Naive thymus-derived CD8-positive, alpha-beta T cell (primary cell): ENCODE measurements around the gene SPSB4. TPM values are rescaled to one million over a fixed set of nuclear protein-coding genes. Genes with fewer than 3 reads are reported as not detected.
A peak's percentile ranks its signal among the peaks of the same experiment; 100 is the strongest.

Experiments used
- ATAC-seq, 2 donors: fragments of 150-1000 bp; cut with Tn5 transposase in 1 of 2; sonication (Bioruptor Pico), chemical (Tn5 transposase) in 1 of 2; 1 replicate in 1 of 2; 2 replicates in 1 of 2; pipeline ENCODE4 v1.10.0; 2021; ENCODE audit warnings: mild to moderate bottlenecking in 2 of 2, moderate library complexity in 2 of 2
- POLR2A ChIA-PET: fragments of 350-600 bp; sonication (Branson Sonifier 250); formaldehyde crosslinking; loops from one replicate; lab custom pipeline; 2021; ENCODE audit warnings: antibody characterized with exemption; lab: Charles Lee
- DNase-seq, 10 donors: peaks; one replicate each; pipeline versions ENCODE4 v3.0.0 to v3.0.0-alpha.2; 2020 to 2022
- H3K27ac Mint-ChIP-seq, 10 donors: one replicate each; pipeline ENCODE4 v1.8.0; 2020 to 2022; ENCODE audit warnings: mild to moderate bottlenecking in 10 of 10, mixed read lengths in 10 of 10, moderate library complexity in 4 of 10, inconsistent platforms in 1 of 10
- H3K27me3 Mint-ChIP-seq, 5 donors: one replicate each; pipeline ENCODE4 v1.8.0; 2021 to 2022; ENCODE audit warnings: mixed read lengths in 5 of 5
- H3K36me3 Mint-ChIP-seq, 3 donors: one replicate each; pipeline ENCODE4 v1.8.0; 2020 to 2022; ENCODE audit warnings: mixed read lengths in 3 of 3, mild to moderate bottlenecking in 2 of 3, inconsistent platforms in 1 of 3
- H3K4me1 Mint-ChIP-seq, 4 donors: one replicate each; pipeline ENCODE4 v1.8.0; 2021 to 2022; ENCODE audit warnings: mixed read lengths in 4 of 4
- H3K4me3 Mint-ChIP-seq, 10 donors: one replicate each; pipeline ENCODE4 v1.8.0; 2020 to 2022; ENCODE audit warnings: mild to moderate bottlenecking in 10 of 10, mixed read lengths in 10 of 10, moderate library complexity in 6 of 10, inconsistent platforms in 1 of 10
- H3K9me3 Mint-ChIP-seq, 9 donors: one replicate each; pipeline ENCODE4 v1.8.0; 2020 to 2022; ENCODE audit warnings: mixed read lengths in 9 of 9, mild to moderate bottlenecking in 3 of 9, inconsistent platforms in 1 of 9, moderate library complexity in 1 of 9
- polyA plus RNA-seq, 3 donors: library from polyadenylated mRNA; unstranded; fragments of 300-500 nt; fragmentation: Illumina TruSeq; gene quantifications; one replicate each; pipeline ENCODE4 v1.2.3, GENCODE V29; 2021
- total RNA-seq, 8 experiments: library from RNA in 2 of 8; stranded (reverse) in 2 of 8; gene quantifications; one replicate each; pipeline ENCODE4 v1.2.3 and lab custom pipeline; 2021 to 2026

Gene SPSB4
- total and polyA plus RNA-seq, 5 experiments from 2014 or later, result not detected

- H3K36me3 Mint-ChIP-seq, result peaks cover 0 to 8% (median 0%) of the 10 kb centered on the region in 3 donors
- H3K4me1 Mint-ChIP-seq, result no peaks in the 10 kb centered on the region
- POLR2A ChIA-PET, result no interaction called here
- H3K9me3 Mint-ChIP-seq, result peaks cover 0 to 10% (median 0%) of the 10 kb centered on the region in 9 donors
- DNase-seq, result no peak
- no peak overlapping the region for H3K27ac Mint-ChIP-seq
- H3K27me3 Mint-ChIP-seq, result peaks cover 8 to 22% (median 19%) of the 10 kb centered on the region in 5 donors
- no peak for ATAC-seq
- no peak overlapping the region for H3K4me3 Mint-ChIP-seq
These were observed 71.4 kb downstream of the SPSB4 start for GRCh38 chr3:141122455-141123030.

GRCh38 chr3:141123677-141124410 lies 72.7 kb downstream of the SPSB4 start:
- peaks cover 0 to 10% (median 0%) of the 10 kb centered on the region in 9 donors for H3K9me3 Mint-ChIP-seq
- DNase-seq, result no peak
- no peak for ATAC-seq
- H3K27ac Mint-ChIP-seq, result no peak overlapping the region
- POLR2A ChIA-PET, result no interaction called here
- H3K4me1 Mint-ChIP-seq, result no peaks in the 10 kb centered on the region
- H3K36me3 Mint-ChIP-seq, result peaks cover 0 to 8% (median 0%) of the 10 kb centered on the region in 3 donors
- peaks cover 8 to 27% (median 19%) of the 10 kb centered on the region in 5 donors for H3K27me3 Mint-ChIP-seq
- H3K4me3 Mint-ChIP-seq, result no peak overlapping the region

GRCh38 chr3:141124715-141125114 lies 73.6 kb downstream of the SPSB4 start:
- Mint-ChIP-seq H3K4me1 (no peaks in the 10 kb centered on the region), H3K27ac (peak overlapping the region in 1 of 10 donors; percentile 21), H3K27me3 (peaks cover 8 to 26% (median 19%) of the 10 kb centered on the region in 5 donors), H3K4me3 (no peak overlapping the region), H3K36me3 (peaks cover 0 to 8% (median 0%) of the 10 kb centered on the region in 3 donors), H3K9me3 (peaks cover 0 to 10% (median 0%) of the 10 kb centered on the region in 9 donors)
- no peak for ATAC-seq
- no peak for DNase-seq
- POLR2A ChIA-PET, result no interaction called here

GRCh38 chr3:141125351-141125750 lies 74.2 kb downstream of the SPSB4 start:
- Mint-ChIP-seq H3K9me3 (peaks cover 0 to 10% (median 0%) of the 10 kb centered on the region in 9 donors), H3K27ac (no peak overlapping the region), H3K36me3 (peaks cover 0 to 8% (median 0%) of the 10 kb centered on the region in 3 donors), H3K4me1 (no peaks in the 10 kb centered on the region), H3K4me3 (no peak overlapping the region), H3K27me3 (peaks cover 8 to 21% (median 17%) of the 10 kb centered on the region in 5 donors)
- no peak for ATAC-seq
- DNase-seq, result no peak
- POLR2A ChIA-PET, result no interaction called here

GRCh38 chr3:141126661-141127343 lies 75.7 kb downstream of the SPSB4 start:
- no peak for DNase-seq
- no peak for ATAC-seq
- Mint-ChIP-seq H3K27me3 (peaks cover 7 to 21% (median 17%) of the 10 kb centered on the region in 5 donors), H3K27ac (no peak overlapping the region), H3K4me3 (no peak overlapping the region), H3K36me3 (peaks cover 0 to 2% (median 0%) of the 10 kb centered on the region in 3 donors), H3K9me3 (peaks cover 0 to 3% (median 0%) of the 10 kb centered on the region in 9 donors), H3K4me1 (no peaks in the 10 kb centered on the region)
- POLR2A ChIA-PET, result no interaction called here

- H3K9me3 Mint-ChIP-seq, result peaks cover 0 to 2% (median 0%) of the 10 kb centered on the region in 9 donors
- no peaks in the 10 kb centered on the region for H3K4me1 Mint-ChIP-seq
- POLR2A ChIA-PET, result no interaction called here
- ATAC-seq (no peak), DNase-seq (no peak)
- H3K36me3 Mint-ChIP-seq, result no peaks in the 10 kb centered on the region
- peaks cover 7 to 21% (median 16%) of the 10 kb centered on the region in 5 donors for H3K27me3 Mint-ChIP-seq
- no peak overlapping the region for H3K4me3 Mint-ChIP-seq
- no peak overlapping the region for H3K27ac Mint-ChIP-seq
These were observed 76.4 kb downstream of the SPSB4 start for GRCh38 chr3:141127344-141128125.

GRCh38 chr3:141128126-141128777 lies 77.1 kb downstream of the SPSB4 start:
- no peak for DNase-seq
- H3K9me3 Mint-ChIP-seq, result peaks cover 0 to 3% (median 0%) of the 10 kb centered on the region in 9 donors
- POLR2A ChIA-PET, result no interaction called here
- ATAC-seq, result no peak
- H3K27ac Mint-ChIP-seq, result peak overlapping the region in 1 of 10 donors; percentile 31
- peaks cover 7 to 16% (median 12%) of the 10 kb centered on the region in 5 donors for H3K27me3 Mint-ChIP-seq
- H3K4me1 Mint-ChIP-seq, result no peaks in the 10 kb centered on the region
- no peaks in the 10 kb centered on the region for H3K36me3 Mint-ChIP-seq
- H3K4me3 Mint-ChIP-seq, result no peak overlapping the region

- Mint-ChIP-seq H3K27me3 (peaks cover 7 to 15% (median 8%) of the 10 kb centered on the region in 5 donors), H3K9me3 (peaks cover 0 to 6% (median 0%) of the 10 kb centered on the region in 9 donors), H3K27ac (no peak overlapping the region), H3K4me1 (no peaks in the 10 kb centered on the region), H3K4me3 (no peak overlapping the region), H3K36me3 (no peaks in the 10 kb centered on the region)
- POLR2A ChIA-PET, result no interaction called here
- no peak for ATAC-seq
- DNase-seq, result no peak
These were observed 77.9 kb downstream of the SPSB4 start for GRCh38 chr3:141129049-141129448.

GRCh38 chr3:141129541-141130011 lies 78.4 kb downstream of the SPSB4 start:
- Mint-ChIP-seq H3K27ac (no peak overlapping the region), H3K4me1 (no peaks in the 10 kb centered on the region), H3K36me3 (no peaks in the 10 kb centered on the region), H3K4me3 (no peak overlapping the region), H3K27me3 (peaks cover 3 to 9% (median 4%) of the 10 kb centered on the region in 5 donors), H3K9me3 (peaks cover 0 to 6% (median 0%) of the 10 kb centered on the region in 9 donors)
- ATAC-seq (no peak), DNase-seq (no peak)
- POLR2A ChIA-PET, result no interaction called here

- H3K36me3 Mint-ChIP-seq, result peaks cover 0 to 29% (median 18%) of the 10 kb centered on the region in 3 donors
- no peak for ATAC-seq
- H3K27ac Mint-ChIP-seq, result no peak overlapping the region
- DNase-seq, result no peak
- no peaks in the 10 kb centered on the region for H3K4me1 Mint-ChIP-seq
- POLR2A ChIA-PET, result no interaction called here
- peaks cover 14 to 55% (median 33%) of the 10 kb centered on the region in 9 donors for H3K9me3 Mint-ChIP-seq
- no peak overlapping the region for H3K4me3 Mint-ChIP-seq
- peaks cover 11 to 34% (median 16%) of the 10 kb centered on the region in 5 donors for H3K27me3 Mint-ChIP-seq
These were observed 92.4 kb downstream of the SPSB4 start for GRCh38 chr3:141143517-141143916.

- Mint-ChIP-seq H3K36me3 (peaks cover 0 to 18% (median 4%) of the 10 kb centered on the region in 3 donors), H3K9me3 (peaks cover 7 to 25% (median 16%) of the 10 kb centered on the region in 9 donors), H3K4me1 (no peaks in the 10 kb centered on the region), H3K27me3 (peaks cover 9 to 26% (median 19%) of the 10 kb centered on the region in 5 donors), H3K4me3 (no peak overlapping the region), H3K27ac (peak overlapping the region in 1 of 10 donors; percentile 61)
- DNase-seq, result no peak
- no peak for ATAC-seq
- POLR2A ChIA-PET, result no interaction called here
These were observed 95.9 kb downstream of the SPSB4 start for GRCh38 chr3:141146979-141147470.
